Measurements from ENCODE around the gene FERMT1.

GRCh38 chr20:6083926-6084325, 38.9 kb downstream of the FERMT1 start:
- TF ChIP-seq, protein P1, sequence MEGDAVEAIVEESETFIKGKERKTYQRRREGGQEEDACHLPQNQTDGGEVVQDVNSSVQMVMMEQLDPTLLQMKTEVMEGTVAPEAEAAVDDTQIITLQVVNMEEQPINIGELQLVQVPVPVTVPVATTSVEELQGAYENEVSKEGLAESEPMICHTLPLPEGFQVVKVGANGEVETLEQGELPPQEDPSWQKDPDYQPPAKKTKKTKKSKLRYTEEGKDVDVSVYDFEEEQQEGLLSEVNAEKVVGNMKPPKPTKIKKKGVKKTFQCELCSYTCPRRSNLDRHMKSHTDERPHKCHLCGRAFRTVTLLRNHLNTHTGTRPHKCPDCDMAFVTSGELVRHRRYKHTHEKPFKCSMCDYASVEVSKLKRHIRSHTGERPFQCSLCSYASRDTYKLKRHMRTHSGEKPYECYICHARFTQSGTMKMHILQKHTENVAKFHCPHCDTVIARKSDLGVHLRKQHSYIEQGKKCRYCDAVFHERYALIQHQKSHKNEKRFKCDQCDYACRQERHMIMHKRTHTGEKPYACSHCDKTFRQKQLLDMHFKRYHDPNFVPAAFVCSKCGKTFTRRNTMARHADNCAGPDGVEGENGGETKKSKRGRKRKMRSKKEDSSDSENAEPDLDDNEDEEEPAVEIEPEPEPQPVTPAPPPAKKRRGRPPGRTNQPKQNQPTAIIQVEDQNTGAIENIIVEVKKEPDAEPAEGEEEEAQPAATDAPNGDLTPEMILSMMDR (IDR thresholded peaks at IDR 0.05; ENCODE audit: insufficient read depth, low read depth, low read length), result no peak
- no peak for TF ChIP-seq EZH2 (IDR thresholded peaks at IDR 0.05; ENCODE audit: insufficient read depth, low read length)

Measured in astrocyte (in vitro differentiated cells and primary cell).